Esophagus mucosa (tissue), 1 donor: ENCODE measurements around the gene TIE1. TPM values are rescaled to one million over a fixed set of nuclear protein-coding genes. Genes with fewer than 3 reads are reported as not detected.
"Not testable (repeated sequence)": the region's sequence is repeated elsewhere in the genome, so short reads cannot be mapped to it uniquely, and the experiment has no call there.

Experiments
- ATAC-seq: fragments of 200-7000 bp; cut with Tn5 transposase; one replicate; pipeline ENCODE4 v1.9.1; 2020
- total RNA-seq: library from RNA; stranded (reverse); gene quantifications from one replicate; pipeline ENCODE4 v1.2.4, GENCODE V29; 2023
- donor health status: DM: yes; HTN: yes; CAD: no.

TIE1 gene
- total RNA-seq, 1 donor from 2014 or later: 4.1 TPM

GRCh38 chr1:43363935-43364525, 63.2 kb downstream of the TIE1 start:
- ATAC-seq: no peak

- ATAC-seq: no peak
These were observed 64.9 kb downstream of the TIE1 start for GRCh38 chr1:43365678-43366077.

- ATAC-seq: peak; percentile 64
These were observed 65.4 kb downstream of the TIE1 start for GRCh38 chr1:43366179-43366578.

- ATAC-seq: peak; percentile 13
These were observed 65.8 kb downstream of the TIE1 start for GRCh38 chr1:43366601-43367025.

- peak; percentile 76 for ATAC-seq
These were observed 66.5 kb downstream of the TIE1 start for GRCh38 chr1:43367026-43367903.

- ATAC-seq: peak; percentile 84
These were observed 67.3 kb downstream of the TIE1 start, which contains the start of gene ELOVL1 for GRCh38 chr1:43367904-43368645. ELOVL1 (minus strand) TSS chr1:43368011; CDS start chr1:43365609, 2,402 bp downstream.

GRCh38 chr1:43368646-43369020, 67.9 kb downstream of the TIE1 start:
- no peak for ATAC-seq

- ATAC-seq: not testable (repeated sequence)
These were observed 69.0 kb downstream of the TIE1 start for GRCh38 chr1:43369779-43370178.

- no peak for ATAC-seq
These were observed 69.8 kb downstream of the TIE1 start for GRCh38 chr1:43370564-43370963.

GRCh38 chr1:43372172-43372571, 71.4 kb downstream of the TIE1 start:
- no peak for ATAC-seq

Other genes starting within 250 kb of the TIE1 start
- 48.7 TPM for gene EBNA1BP2, start 128.7 kb upstream of the TIE1 start, total RNA-seq
- gene CFAP57, start 128.7 kb upstream of the TIE1 start, total RNA-seq: 0.12 TPM
- 10.8 TPM for gene TMEM125, start 31.0 kb upstream of the TIE1 start, total RNA-seq
- 15.2 TPM for gene C1orf210, start 15.4 kb upstream of the TIE1 start, total RNA-seq
- gene MPL, start 36.8 kb downstream of the TIE1 start, total RNA-seq: 0.48 TPM
- gene CDC20, start 58.0 kb downstream of the TIE1 start, total RNA-seq: 76.2 TPM
- 172 TPM for gene ELOVL1, start 67.0 kb downstream of the TIE1 start, total RNA-seq
- 46.0 TPM for gene MED8, start 88.8 kb downstream of the TIE1 start, total RNA-seq
- 22.0 TPM for gene SZT2, start 88.9 kb downstream of the TIE1 start, total RNA-seq
- 8.6 TPM for gene HYI, start 152.9 kb downstream of the TIE1 start, total RNA-seq
- 285 TPM for gene PTPRF, start 229.9 kb downstream of the TIE1 start, total RNA-seq